Uterus (tissue), 2 donors: ENCODE results near the gene DDIT3.

Experiments
- CTCF ChIP-seq, 4 experiments: fragments of 200-600 bp in 2 of 4; fragments of 450-650 bp in 2 of 4; sonication (generic) in 2 of 4; IDR thresholded peaks; one replicate each; pipeline ENCODE4 v1.5.1; 2016 to 2019; ENCODE audit warnings: antibody characterized with exemption in 4 of 4, mild to moderate bottlenecking in 2 of 4, moderate library complexity in 1 of 4
- POLR2A ChIP-seq, 2 donors: fragments of 450-650 bp; IDR thresholded peaks; one replicate each; pipeline ENCODE4 v1.6.1; 2016; ENCODE audit warnings: antibody characterized with exemption in 2 of 2, mild to moderate bottlenecking in 1 of 2, moderate library complexity in 1 of 2

DNA sequence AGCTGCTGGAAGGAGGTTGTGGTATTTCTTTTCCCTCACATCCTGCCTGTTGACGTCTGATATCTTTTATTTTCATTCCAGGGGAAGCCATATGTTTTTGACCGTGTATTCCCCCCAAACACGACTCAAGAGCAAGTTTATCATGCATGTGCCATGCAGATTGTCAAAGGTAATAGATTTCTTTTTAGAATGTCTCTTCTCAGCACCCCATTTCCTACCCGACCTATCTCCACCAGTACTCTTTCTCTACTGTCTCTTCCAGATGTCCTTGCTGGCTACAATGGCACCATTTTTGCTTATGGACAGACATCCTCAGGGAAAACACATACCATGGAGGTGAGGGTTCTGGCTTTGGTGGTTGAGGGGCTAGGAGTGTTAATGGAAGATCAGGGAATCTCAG, 43.0 kb upstream of the DDIT3 start:
- TF ChIP-seq CTCF (IDR thresholded peaks at IDR 0.05) = no peak
- no peak for TF ChIP-seq POLR2A (IDR thresholded peaks at IDR 0.05)
